Naive B cell (primary cell): ENCODE data around the gene HEPN1. TPM values are rescaled to one million over a fixed set of nuclear protein-coding genes. Genes with fewer than 3 reads are reported as not detected.

ENCODE experiments used
- ATAC-seq, 2 donors: fragments of 150-1000 bp; cut with Tn5 transposase; 2 replicates each; pipeline ENCODE4 v1.10.0; 2021; ENCODE audit warnings: low read depth in 2 of 2, mild to moderate bottlenecking in 2 of 2, moderate library complexity in 2 of 2
- DNase-seq: peaks from one replicate; pipeline ENCODE4 v3.0.0; 2022
- H3K27ac Mint-ChIP-seq, 6 donors: one replicate each; pipeline ENCODE4 v1.8.0; 2020 to 2022; ENCODE audit warnings: mild to moderate bottlenecking in 6 of 6, mixed read lengths in 6 of 6, moderate library complexity in 5 of 6, inconsistent platforms in 2 of 6
- H3K27me3 Mint-ChIP-seq, 3 donors: one replicate each; pipeline ENCODE4 v1.8.0; 2021 to 2022; ENCODE audit warnings: mixed read lengths in 3 of 3, mild to moderate bottlenecking in 1 of 3
- H3K36me3 Mint-ChIP-seq, 2 donors: one replicate each; pipeline ENCODE4 v1.8.0; 2020 to 2022; ENCODE audit warnings: mixed read lengths in 2 of 2, inconsistent platforms in 1 of 2, mild to moderate bottlenecking in 1 of 2
- H3K4me1 Mint-ChIP-seq, 3 donors: one replicate each; pipeline ENCODE4 v1.8.0; 2020 to 2022; ENCODE audit warnings: mixed read lengths in 3 of 3, inconsistent platforms in 1 of 3, mild to moderate bottlenecking in 1 of 3, moderate library complexity in 1 of 3
- H3K4me3 Mint-ChIP-seq, 8 donors: one replicate each; pipeline ENCODE4 v1.8.0; 2020 to 2022; ENCODE audit warnings: mild to moderate bottlenecking in 8 of 8, mixed read lengths in 8 of 8, moderate library complexity in 8 of 8, inconsistent platforms in 2 of 8
- H3K9me3 Mint-ChIP-seq, 7 donors: one replicate each; pipeline ENCODE4 v1.8.0; 2020 to 2022; ENCODE audit warnings: mixed read lengths in 7 of 7, mild to moderate bottlenecking in 5 of 7, inconsistent platforms in 2 of 7, moderate library complexity in 1 of 7
- polyA plus RNA-seq, 6 donors: library from polyadenylated mRNA; unstranded; fragments of 300-500 nt; fragmentation: Illumina TruSeq; gene quantifications; one replicate each; pipeline ENCODE4 v1.2.3, GENCODE V29; 2021; ENCODE audit warnings: low read depth in 6 of 6

The HEPN1 gene
- polyA plus RNA-seq, 6 donors from 2014 or later = not detected

DNA sequence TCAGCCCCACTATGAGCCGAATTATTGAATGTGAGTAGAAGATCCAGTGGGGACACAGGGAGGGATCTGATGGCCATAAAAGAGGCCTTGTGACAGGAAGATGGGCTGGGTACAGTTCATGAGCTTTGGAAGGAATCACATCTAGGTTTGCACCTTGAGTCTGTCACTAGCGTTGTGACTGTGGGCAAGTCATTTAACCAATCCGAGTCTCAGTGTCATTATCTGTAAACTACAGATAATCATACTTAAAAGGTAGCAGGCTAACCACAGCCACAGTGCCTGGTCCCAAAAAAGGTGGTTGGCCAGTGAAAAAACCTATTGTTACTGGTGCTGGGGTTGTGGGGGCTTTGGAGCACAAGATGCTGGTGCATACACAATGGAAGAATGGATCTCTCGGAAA is 3.8 kb downstream of the HEPN1 start:
- H3K27ac Mint-ChIP-seq = peak overlapping the region in 1 of 6 donors; percentile 18
- H3K4me1 Mint-ChIP-seq = no peaks in the 10 kb centered on the region
- H3K36me3 Mint-ChIP-seq = no peaks in the 10 kb centered on the region
- peaks cover 31 to 64% (median 63%) of the 10 kb centered on the region in 3 donors for H3K27me3 Mint-ChIP-seq
- H3K9me3 Mint-ChIP-seq = peaks cover 0 to 6% (median 0%) of the 10 kb centered on the region in 7 donors
- H3K4me3 Mint-ChIP-seq = peak overlapping the region in 1 of 8 donors; percentile 21
- ATAC-seq = no peak
- DNase-seq = no peak

DNA sequence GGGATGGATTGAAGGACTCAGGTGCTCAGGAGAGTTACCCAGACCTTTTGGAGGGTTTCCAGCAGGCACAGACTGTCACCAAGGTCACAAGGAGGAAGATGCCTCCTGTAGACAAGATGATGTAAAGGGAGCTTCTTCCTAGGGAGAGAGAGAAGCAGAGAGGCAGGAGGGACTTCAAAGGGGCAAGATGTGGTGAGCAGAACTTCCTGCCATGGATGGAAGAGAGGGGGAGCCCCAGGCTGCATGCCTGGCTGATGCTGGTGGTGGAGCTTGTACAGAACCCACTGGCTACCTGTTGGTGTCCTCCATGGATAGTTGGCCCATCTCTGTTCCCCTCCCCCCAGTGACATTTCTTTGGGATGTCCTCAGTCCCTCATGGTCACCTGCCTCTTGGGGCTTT is 4.2 kb downstream of the HEPN1 start:
- no peaks in the 10 kb centered on the region for H3K36me3 Mint-ChIP-seq
- H3K9me3 Mint-ChIP-seq = peaks cover 0 to 6% (median 0%) of the 10 kb centered on the region in 7 donors
- peaks cover 29 to 60% (median 58%) of the 10 kb centered on the region in 3 donors for H3K27me3 Mint-ChIP-seq
- DNase-seq (no peak), ATAC-seq (no peak)
- peak overlapping the region in 2 of 8 donors; percentile 21 to 37 for H3K4me3 Mint-ChIP-seq
- H3K4me1 Mint-ChIP-seq = no peaks in the 10 kb centered on the region
- H3K27ac Mint-ChIP-seq = no peak overlapping the region

DNA sequence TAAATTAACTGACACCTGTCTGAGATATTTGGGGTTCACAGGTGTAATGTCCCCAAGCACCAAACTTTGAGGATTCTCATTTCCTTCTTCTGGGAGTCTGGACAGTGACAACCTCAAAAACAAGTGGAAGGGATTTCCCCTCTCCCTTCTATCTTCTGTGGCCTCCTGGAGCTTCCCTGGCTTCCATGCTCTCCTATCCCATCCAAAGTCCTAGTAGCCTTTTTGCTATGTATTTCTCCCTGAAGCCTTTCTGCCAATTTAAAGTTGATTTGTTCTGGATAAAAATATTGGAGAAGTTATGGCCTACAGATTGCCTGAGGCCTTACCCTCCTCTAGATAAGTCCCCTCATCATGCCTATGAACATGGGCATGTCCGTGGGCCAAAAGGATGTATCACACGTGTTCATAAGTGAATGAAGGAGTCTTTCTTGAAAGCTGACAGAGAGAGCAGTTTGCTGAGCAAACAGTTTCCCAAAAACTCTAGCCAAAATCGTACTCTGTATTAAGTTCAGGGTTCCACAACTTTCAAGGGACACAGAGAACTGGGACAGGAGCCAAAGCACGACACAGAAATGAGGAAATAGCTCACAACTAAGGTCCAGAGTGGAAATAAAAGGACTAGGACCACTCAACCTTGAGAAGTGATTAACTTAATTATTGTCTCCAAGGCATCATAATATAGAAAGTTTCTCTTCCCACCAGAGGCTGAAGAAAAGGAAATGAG is 10.1 kb downstream of the HEPN1 start:
- H3K4me3 Mint-ChIP-seq = no peak overlapping the region
- DNase-seq (no peak), ATAC-seq (no peak)

DNA sequence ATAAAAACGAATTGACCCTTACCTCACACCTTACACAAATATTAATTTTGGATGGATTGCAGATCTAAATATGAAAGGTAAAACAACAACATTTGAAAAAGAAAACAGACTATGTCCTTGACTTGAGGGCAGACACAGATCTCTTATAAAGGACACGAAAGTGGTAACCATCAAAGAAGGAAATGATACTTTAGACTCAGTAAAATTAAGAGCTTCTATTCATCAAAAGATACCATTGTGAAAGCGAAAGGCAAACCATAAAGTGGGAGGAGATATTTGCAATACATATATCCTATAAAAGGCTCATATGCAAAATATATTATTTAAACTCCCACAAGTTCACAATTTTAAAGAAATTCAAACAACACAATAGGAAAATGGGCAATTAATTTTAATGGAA is 11.7 kb downstream of the HEPN1 start:
- Mint-ChIP-seq H3K9me3 (no peaks in the 10 kb centered on the region), H3K27me3 (peaks cover 5 to 10% (median 8%) of the 10 kb centered on the region in 3 donors), H3K27ac (peak overlapping the region in 1 of 6 donors; percentile 33), H3K4me1 (peaks cover 0 to 5% (median 0%) of the 10 kb centered on the region in 3 donors), H3K36me3 (no peaks in the 10 kb centered on the region), H3K4me3 (no peak overlapping the region)
- ATAC-seq (peak in 1 of 2 donors; percentile 33), DNase-seq (no peak)

More for the DNA sequence above, 10.1 kb downstream of the HEPN1 start:
- Mint-ChIP-seq H3K27me3 (peaks cover 6 to 25% (median 25%) of the 10 kb centered on the region in 3 donors), H3K36me3 (no peaks in the 10 kb centered on the region), H3K4me1 (peaks cover 0 to 5% (median 0%) of the 10 kb centered on the region in 3 donors), H3K27ac (no peak overlapping the region), H3K9me3 (peaks cover 0 to under 1% (median 0%) of the 10 kb centered on the region in 7 donors)

DNA sequence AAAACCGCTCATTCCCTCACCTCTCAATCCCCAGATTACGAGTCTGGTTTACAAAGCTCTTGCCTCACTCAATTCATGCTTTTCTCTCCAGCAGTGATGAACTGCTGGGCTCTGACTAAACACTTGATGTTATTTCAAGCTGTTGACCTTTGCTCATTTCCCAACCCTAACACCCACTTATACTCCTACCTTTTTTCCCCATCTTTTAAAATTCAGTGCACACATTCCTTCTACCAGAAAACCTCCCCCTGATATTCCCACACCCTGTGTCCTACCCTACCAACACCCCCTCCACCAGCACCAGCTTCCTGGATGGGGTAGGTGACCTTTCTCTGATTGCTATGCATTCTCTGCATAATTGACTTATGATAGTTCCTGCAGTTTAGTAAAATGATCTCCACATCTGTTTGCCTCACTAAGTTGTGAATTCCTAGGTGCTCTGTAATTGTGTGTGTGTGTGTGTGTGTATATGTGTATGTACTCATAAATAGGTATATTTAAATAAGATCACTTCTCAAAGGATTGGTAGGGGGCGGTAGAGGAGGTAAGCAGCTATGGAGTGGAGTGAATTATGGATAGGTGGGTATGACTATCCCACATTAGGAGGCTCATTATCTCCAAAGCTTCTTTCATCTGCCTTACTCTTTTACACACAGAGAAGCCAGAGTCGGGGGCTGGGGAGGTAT is 16.0 kb downstream of the HEPN1 start:
- Mint-ChIP-seq H3K4me1 (peaks cover 0 to 5% (median 0%) of the 10 kb centered on the region in 3 donors), H3K27ac (no peak overlapping the region), H3K27me3 (peaks cover 9 to 26% (median 11%) of the 10 kb centered on the region in 3 donors), H3K4me3 (no peak overlapping the region), H3K9me3 (peaks cover 0 to 4% (median 0%) of the 10 kb centered on the region in 7 donors), H3K36me3 (no peaks in the 10 kb centered on the region)
- DNase-seq (no peak), ATAC-seq (no peak)

DNA sequence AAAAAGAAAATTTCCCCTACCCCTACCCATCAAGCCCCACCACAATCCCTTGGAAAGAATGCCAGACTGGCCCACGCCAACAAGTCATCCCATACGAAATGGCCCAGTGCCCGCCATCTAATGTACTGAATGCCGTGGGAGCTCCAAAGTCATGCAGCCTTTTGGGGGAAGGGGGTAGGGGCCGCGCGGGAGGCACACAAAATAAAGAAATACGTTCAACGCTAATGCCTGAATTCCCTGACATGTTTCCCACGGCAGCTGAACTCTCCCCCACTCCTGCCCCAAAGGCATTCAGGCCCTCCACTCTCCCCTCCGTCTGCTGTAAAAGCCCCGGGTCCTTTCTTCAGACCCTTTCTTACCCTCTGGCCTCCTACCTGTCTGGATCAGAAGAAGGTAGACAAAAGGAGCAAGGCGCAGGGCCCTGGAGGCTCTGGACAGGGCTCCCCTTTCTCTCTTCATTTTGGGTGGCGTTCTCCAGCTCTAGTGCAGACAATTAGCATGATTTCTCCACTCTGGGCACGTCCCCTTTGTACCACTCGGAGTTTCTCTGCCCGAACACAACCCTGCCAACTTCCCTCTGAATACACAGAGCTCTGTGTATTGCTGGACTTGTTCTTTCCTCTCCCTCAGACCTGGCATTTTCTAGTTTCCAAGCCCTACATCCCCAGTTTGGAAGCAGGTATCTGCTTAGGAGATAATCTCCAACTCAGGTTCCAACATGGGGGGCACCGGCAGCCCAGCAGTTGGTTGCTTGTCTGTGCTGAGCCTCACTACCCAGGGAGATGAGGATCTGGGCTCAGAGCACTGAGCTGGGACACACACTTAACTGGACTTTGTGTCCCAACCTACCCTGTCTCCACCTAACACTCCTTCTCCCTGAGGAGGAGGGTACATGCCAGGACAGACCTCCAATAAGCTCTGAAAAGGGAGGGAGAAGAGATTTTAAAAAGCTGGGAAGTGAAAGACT is 16.8 kb downstream of the HEPN1 start, which contains the start of gene HEPACAM:
Gene HEPACAM, minus strand, starts transcription at position 500 of the 967 bp plus-strand sequence. Its CDS starts 41 bp downstream, at position 459.
- ATAC-seq (no peak), DNase-seq (no peak)
- Mint-ChIP-seq H3K4me3 (no peak within 1 kb of the TSS), H3K4me1 (peaks cover 0 to 2% (median 0%) of the 10 kb centered on the region in 3 donors), H3K27ac (no peak within 1 kb of the TSS), H3K36me3 (no peaks in the 10 kb centered on the region), H3K27me3 (peaks cover 11 to 32% (median 15%) of the 10 kb centered on the region in 3 donors), H3K9me3 (peaks cover 0 to 4% (median 0%) of the 10 kb centered on the region in 7 donors)

DNA sequence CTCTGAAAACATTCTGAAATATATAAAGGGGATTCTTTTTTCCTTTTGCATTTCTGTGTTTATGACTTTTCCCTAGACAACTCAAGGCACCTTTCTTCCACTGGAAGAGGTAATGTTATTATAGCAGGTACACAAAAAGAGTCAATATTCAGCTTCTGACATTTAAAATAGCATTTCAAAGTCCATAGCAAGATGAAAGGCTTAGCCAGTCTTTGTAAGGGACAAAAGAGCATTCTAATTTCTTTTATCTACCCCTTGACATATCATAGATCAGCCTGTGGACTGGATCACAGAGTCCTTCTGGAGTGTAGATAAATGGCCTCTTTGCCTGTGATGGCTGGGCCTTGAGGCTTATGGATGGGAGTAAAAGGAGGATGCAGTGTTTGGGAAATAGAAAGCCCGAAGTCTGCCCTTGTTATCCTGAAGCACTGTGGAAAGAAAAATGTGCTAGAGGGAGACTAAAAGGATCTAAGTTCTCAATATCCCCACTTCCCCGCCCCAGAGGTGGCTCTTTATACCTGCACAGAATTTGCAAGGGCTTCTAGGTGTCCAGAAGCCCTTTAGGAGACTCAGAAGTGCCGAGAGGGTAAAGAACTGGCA is 18.4 kb downstream of the HEPN1 start:
- no peak overlapping the region for H3K4me3 Mint-ChIP-seq
- peaks cover 0 to 4% (median 0%) of the 10 kb centered on the region in 7 donors for H3K9me3 Mint-ChIP-seq
- H3K27ac Mint-ChIP-seq = no peak overlapping the region
- DNase-seq (no peak), ATAC-seq (no peak)
- peaks cover 16 to 37% (median 20%) of the 10 kb centered on the region in 3 donors for H3K27me3 Mint-ChIP-seq
- H3K36me3 Mint-ChIP-seq = no peaks in the 10 kb centered on the region
- no peaks in the 10 kb centered on the region for H3K4me1 Mint-ChIP-seq

DNA sequence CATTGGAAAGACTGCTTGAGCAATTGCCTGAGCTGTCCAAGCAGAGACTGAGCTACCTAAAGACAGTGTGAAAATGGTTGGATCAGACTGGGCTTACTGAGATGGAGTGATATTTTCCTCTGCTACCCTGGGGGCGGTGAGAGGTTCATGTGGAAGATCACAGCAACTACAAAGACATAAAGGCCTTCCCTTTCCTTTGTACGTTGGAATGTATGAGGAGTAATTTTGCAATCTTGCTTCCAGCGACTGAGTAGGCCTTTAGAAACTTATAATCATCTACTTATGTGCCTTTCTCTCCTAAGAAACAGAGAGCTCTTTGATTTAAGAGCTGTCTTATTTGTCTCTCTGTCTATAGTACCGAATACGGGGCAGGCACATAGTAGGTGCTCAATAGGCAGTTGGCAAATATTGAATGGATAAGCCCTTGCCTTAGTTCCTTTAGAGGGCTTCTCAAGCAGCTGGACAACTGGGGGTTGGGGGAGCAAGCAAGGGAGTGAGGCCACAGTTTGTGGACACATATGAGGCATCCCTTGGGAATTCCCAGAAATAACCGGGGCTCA is 19.2 kb downstream of the HEPN1 start:
- Mint-ChIP-seq H3K36me3 (no peaks in the 10 kb centered on the region), H3K4me3 (no peak overlapping the region), H3K9me3 (peaks cover 0 to 4% (median 0%) of the 10 kb centered on the region in 7 donors), H3K27ac (no peak overlapping the region), H3K27me3 (peaks cover 24 to 42% (median 28%) of the 10 kb centered on the region in 3 donors), H3K4me1 (no peaks in the 10 kb centered on the region)
- no peak for DNase-seq
- no peak for ATAC-seq

DNA sequence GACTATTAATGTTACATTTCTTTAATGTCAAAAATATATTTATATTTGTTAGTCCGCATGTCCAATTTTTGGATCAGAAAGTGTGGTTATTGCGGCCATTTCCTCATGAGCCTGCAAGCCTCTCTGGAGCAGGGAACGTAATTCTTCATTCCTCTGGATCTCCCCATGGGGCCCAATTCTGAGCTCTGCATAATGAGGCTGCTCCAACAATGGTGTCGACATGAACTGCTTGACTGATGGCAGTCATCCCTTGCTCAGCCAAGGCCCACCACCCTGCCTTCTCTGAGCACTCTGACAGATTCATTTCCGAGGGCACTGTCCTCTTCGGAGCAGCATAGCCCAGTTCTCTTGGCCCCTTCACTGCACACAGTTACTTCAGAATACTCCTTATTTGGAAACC is 19.9 kb downstream of the HEPN1 start:
- DNase-seq (no peak), ATAC-seq (no peak)
- peaks cover 0 to 4% (median 0%) of the 10 kb centered on the region in 7 donors for H3K9me3 Mint-ChIP-seq
- peaks cover 30 to 45% (median 35%) of the 10 kb centered on the region in 3 donors for H3K27me3 Mint-ChIP-seq
- H3K36me3 Mint-ChIP-seq = no peaks in the 10 kb centered on the region
- no peak overlapping the region for H3K27ac Mint-ChIP-seq
- no peaks in the 10 kb centered on the region for H3K4me1 Mint-ChIP-seq
- H3K4me3 Mint-ChIP-seq = no peak overlapping the region

DNA sequence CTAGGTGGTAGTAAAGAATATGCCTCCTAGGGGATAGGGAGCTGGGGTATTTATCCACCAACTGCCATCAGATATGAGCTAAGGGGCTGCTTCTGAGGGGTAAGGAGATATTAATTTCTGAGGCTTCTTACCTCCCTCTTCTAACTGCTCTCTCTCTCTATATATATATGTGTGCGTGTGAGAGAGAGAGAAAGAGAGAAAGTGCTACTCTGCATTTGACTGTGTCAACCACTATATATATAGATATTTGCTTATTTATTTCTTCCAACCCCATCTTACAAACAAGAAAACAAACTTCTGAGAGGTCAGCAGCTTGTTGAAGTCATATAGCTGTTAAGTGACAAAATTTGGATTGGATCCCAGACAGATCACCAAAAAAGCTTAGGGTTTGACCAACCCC is 22.7 kb downstream of the HEPN1 start:
- peaks cover 43 to 52% (median 51%) of the 10 kb centered on the region in 3 donors for H3K27me3 Mint-ChIP-seq

DNA sequence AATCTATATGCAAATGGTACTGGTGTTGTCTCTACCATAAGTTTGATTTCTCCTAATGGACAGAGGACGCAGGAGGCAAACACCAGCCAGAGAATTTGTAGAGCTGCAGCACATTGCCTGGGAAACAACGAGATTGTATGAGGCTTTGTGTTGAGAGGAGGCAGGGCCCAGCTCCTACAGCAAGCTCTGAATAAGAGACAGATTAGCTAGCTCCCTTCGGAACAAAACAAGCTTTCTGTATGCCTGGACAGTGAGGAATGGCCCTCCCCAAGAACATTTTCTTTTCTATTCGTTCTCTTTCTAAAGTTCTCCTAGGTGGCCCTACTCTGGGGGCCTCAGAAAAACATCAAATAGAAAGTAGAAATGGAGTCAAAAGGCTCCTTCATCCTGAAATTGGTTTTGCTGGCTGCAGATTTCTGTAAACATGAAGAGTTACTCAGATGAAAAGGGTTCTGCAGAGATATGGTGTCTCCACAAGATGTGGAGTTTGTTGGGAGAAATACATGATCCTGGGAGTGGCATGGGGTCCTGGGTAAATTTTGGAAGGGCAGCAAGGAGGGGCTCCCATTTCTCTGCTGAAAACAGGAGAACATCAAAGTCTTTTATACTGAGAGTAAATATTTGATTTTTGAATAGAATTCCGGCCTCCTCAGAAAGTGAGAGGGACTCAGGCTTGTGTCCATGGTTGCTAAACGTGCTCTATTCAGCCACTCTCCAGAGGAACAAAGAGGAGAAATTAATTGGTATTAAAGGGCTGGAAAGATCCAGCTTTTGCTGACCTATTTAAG is 23.6 kb downstream of the HEPN1 start:
- Mint-ChIP-seq H3K4me3 (no peak overlapping the region), H3K9me3 (peaks cover 0 to 4% (median 0%) of the 10 kb centered on the region in 7 donors)

More for the DNA sequence above, 22.7 kb downstream of the HEPN1 start:
- no peaks in the 10 kb centered on the region for H3K36me3 Mint-ChIP-seq
- DNase-seq = no peak
- H3K27ac Mint-ChIP-seq = no peak overlapping the region
- peaks cover 0 to 4% (median 0%) of the 10 kb centered on the region in 7 donors for H3K9me3 Mint-ChIP-seq
- H3K4me1 Mint-ChIP-seq = no peaks in the 10 kb centered on the region
- no peak for ATAC-seq
- no peak overlapping the region for H3K4me3 Mint-ChIP-seq

DNA sequence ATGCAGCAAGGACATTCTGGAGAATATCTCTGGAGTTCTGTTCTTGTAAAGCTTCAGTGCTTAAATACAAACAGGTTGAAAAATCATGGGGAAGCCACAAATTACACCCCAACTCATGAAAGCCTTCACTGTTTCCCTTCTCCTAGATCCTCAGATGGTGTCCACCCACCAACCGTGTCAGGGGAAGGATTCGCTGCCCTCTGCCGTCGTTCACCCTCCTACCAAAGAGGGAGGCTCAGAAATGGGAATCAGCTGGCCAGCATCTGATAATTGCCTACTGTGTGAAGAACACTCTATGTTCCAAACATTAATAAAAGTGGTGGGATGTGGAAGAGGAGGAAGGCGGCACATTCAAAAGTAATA is 24.2 kb downstream of the HEPN1 start:
- ATAC-seq = no peak
- Mint-ChIP-seq H3K4me3 (no peak overlapping the region), H3K27me3 (peaks cover 48 to 55% (median 52%) of the 10 kb centered on the region in 3 donors), H3K4me1 (no peaks in the 10 kb centered on the region), H3K27ac (no peak overlapping the region), H3K36me3 (peaks cover 0 to 3% of the 10 kb centered on the region in 2 donors), H3K9me3 (peaks cover 1 to 8% (median 5%) of the 10 kb centered on the region in 7 donors)
- no peak for DNase-seq

More for the DNA sequence above, 23.6 kb downstream of the HEPN1 start:
- peaks cover 47 to 55% (median 51%) of the 10 kb centered on the region in 3 donors for H3K27me3 Mint-ChIP-seq
- ATAC-seq (no peak), DNase-seq (no peak)
- H3K36me3 Mint-ChIP-seq = no peaks in the 10 kb centered on the region
- H3K27ac Mint-ChIP-seq = peak overlapping the region in 1 of 6 donors; percentile 33
- H3K4me1 Mint-ChIP-seq = no peaks in the 10 kb centered on the region
